SW 1271 (cell line): ENCODE measurements around the gene BRD7.
A peak's percentile ranks its signal among the peaks of the same experiment; 100 is the strongest.

Source experiments
- DNase-seq, 2 experiments: peaks; one replicate each; lab custom pipeline; 2025; lab: John Stamatoyannopoulos, UW

The BRD7 gene

GRCh38 chr16:50368410-50369132 lies at the start of gene BRD7:
Gene BRD7 (minus strand): TSS chr16:50368988. CDS start chr16:50368774, 214 bp downstream.
- DNase-seq = peak in 1 of 2 experiments; percentile 15

GRCh38 chr16:50416388-50416787 lies 47.6 kb upstream of the BRD7 start:
- DNase-seq = no peak

DNA sequence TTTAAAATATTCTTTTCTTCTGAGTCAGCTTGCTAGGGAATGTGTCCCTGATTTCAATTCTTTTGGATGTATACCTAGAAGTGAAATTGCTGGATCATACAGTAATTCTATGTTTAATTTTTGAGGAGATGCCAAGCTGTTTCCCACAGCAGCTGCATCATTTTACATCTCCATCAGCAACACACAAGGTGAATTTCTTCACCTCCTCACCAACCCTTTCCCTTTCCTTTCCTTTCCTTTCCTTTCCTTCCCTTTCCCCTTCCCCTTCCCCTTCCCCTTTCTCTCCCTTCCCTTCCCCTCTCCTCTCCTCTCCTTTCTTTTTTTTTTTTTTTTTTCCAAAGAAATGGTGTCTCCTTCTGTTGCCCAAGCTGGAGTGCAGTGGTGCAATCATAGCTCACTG lies 45.4 kb upstream of the BRD7 start:
- DNase-seq = no peak

- no peak for DNase-seq
These were observed 42.2 kb upstream of the BRD7 start for GRCh38 chr16:50411034-50411433.

- no peak for DNase-seq
These were observed 39.3 kb upstream of the BRD7 start for GRCh38 chr16:50408001-50408561.

DNA sequence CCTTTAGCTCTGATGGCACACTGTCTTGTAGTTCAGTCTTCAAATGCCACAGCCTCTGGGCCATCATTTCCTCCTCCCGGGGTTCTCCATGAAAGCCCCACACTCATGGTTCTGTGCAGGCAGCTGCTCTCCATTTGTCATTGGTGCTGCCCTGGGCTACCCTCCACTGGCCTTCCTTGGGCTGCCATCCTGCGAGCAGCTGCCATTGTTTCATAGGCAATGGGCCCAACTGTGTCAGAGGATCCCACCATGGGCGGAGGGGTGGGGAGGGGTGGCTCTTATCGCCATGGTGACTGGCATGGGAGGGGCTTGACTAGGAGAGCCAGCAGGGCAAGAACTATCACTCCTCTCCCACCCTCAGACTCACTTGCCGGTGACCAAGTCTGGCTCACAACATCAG lies 38.6 kb upstream of the BRD7 start:
- no peak for DNase-seq

DNA sequence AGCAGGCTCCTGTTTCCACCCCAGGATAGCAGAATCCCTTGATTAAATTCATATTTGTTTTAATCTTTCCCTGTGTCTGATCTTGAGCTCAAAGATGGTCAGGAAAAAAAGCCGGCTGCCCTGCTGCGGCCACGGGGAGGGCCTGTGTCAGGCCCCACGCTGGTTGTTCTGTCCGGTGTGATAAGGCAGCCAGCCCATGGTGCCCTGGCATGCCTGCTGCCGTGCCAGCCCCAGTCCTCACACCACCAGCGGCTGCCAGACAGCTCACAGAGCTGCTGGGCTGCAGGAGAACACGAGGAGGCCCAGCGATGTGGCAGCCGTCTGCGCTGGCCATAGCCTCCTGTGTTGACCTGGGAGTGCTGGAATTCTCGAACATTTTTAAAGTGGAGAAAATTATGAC lies 34.7 kb upstream of the BRD7 start:
- DNase-seq = no peak

DNA sequence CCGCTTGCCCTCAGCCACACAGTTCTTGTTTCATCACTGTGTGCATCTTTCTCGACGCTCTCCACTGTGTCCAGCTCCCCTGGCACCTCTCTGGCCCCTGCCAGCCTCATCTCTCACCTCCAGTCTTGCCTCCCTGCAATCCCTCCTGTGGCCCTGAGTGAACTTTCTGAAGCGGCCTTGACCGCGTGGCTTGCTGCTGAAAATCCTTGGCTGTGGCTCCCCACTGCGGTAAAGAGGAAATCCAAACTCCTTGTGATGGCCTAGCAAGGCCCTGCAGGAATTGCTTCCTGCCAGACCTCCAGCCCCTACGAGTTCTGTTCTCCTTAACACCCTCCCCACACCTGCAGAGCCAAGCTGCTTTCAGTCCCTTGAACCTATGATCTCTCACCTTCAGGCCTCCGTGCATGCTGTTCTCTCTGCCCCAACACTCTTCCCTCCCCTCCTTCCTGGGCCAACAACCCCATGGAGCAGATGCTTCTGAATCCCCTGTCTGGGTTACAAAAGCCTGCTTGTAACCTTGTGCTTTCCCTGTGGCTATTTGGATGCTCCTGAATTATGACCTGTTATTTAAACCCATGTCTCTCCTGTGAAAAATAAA lies 33.6 kb upstream of the BRD7 start:
- DNase-seq = no peak

DNA sequence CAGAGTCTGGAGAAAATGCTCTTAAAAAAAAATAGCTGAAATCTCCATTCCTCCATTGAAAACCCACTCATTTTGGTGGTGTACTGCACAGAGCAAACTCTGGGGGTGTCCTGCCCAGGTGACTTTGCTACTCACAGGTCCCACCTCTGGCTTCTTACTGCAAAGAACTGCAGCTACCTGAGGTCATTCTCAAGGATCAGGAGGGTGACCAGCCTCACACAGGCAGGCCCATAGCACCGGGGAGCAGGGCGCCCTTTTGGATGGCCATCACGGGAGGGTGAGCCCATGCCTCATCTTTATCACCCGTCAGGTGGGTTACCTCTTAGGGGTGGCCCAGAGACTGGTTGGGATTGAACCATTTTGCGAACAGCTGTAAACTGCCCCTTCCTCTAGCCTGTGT lies 32.6 kb upstream of the BRD7 start:
- DNase-seq = no peak

GRCh38 chr16:50400967-50401348 lies 32.2 kb upstream of the BRD7 start:
- DNase-seq = no peak

DNA sequence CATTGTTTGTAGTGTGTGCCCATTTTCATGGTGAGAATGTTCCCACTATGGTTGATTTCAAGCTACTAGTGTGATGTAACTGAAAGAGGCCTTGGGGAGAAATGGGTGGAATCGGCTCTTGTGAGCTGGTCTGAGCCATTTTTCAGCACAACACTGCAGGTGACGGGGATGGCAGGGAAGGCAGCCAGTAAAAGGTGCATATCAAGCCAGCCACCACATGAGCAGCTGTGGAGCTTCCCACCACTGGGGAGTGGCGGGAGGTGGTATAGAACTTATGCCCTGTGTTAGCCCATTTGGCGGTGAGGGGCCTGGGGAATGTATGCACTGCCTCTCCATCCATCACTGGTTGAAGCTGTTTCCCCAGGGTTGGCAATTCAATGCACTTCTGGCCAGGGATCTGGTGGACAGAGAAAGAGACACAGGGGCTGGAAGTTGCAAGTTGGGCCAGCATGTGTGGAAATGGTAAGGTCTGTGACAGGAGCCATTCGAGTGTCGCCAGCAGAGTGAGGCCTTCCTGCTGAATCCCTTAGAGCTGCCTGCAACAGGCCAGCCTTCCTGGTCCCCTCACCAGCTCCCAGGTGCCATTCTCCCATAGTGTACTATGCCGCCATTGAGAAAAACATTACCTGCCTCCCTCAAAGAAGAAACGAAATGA lies 31.7 kb upstream of the BRD7 start:
- DNase-seq = no peak

GRCh38 chr16:50399411-50399810 lies 30.6 kb upstream of the BRD7 start:
- no peak for DNase-seq

GRCh38 chr16:50398336-50398735 lies 29.5 kb upstream of the BRD7 start:
- no peak for DNase-seq

DNA sequence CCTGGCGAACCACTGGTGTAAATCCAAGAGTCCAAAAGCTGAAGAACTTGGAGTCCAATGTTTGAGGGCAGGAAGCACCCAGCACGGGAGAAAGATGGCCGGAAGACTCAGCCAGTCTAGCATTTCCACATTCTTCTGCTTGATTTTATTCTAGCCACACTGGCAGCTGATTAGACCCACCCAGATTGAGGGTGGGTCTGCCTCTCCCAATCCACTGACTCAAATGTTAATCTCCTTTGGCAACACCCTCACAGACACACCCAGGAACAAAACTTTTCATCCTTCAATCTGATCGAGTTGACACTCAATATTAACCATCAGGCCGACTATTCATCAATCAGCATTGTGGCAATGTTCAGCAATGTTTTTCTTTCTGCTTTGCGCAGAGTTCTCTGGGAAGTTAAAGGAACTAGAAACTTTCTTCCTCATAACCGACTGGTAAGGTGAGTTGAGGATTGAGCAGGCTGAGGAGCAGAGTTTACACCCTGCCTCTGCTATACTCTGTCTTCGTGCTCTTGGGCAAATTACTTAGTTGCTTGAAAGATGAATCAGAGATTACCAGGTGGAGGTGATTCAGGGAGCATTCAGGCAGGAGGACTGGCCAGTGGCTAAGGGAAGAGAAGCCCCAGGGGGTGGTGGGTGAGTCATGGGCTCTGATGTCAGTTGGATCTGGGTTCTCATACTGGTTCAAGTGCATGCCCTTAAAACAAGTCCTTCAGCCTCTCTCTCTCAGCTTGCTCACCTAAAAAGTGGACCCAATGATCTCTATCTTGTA lies 28.2 kb upstream of the BRD7 start:
- peak in 1 of 2 experiments; percentile 13 for DNase-seq

- no peak for DNase-seq
These were observed 27.2 kb upstream of the BRD7 start for GRCh38 chr16:50395763-50396710.

DNA sequence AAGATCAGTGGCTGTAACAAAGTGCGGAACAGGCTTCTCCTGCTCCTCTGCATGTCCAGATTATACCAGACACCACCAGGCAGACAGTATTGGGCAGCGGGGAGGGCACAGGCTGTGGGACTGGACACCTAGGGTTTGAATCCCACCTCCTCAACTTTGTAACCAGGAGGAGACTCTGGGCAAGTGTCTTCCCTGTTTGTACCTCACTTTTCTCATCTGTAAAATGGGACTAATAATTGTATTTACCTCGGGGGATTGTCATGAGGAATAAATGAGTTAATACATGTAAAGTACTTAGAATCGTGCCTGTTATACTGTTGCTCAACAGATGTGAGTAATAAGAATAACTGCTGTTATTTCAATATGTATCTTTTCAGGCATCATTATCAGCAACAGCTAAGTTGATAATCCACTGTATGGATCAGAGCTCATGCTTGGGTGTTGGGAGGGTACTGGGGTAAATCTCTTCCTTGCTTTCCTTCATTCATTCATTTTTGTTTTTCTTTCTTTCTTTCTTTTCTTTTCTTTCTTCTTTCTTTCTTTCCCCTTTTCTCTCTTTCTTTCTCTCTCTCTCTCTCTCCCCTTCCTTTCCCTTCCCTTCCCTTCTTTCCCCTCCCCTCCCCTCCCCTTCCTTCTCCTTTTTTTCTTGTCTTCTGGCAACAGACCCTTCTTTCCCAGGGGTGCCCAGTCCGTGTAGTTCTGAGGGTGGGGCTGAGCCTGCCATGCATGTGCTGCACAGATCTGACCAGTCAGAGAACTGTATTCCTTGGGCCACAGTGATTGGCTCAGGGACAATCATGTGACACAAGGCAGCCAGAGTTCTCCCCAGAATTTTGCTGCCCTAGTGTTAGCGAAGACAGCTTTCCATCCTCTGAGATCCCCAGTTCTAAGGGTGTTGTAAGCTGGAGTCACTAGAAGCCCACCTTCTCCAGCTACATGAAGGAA lies 25.3 kb upstream of the BRD7 start:
- DNase-seq = no peak

GRCh38 chr16:50393416-50393815 lies 24.6 kb upstream of the BRD7 start:
- no peak for DNase-seq

GRCh38 chr16:50390914-50391716 lies 22.3 kb upstream of the BRD7 start:
- DNase-seq = no peak

- no peak for DNase-seq
These were observed 21.6 kb upstream of the BRD7 start for GRCh38 chr16:50390371-50390771.
